WERI-Rb-1 (cell line): ENCODE data around the gene SOAT2.

Source experiments
- DNase-seq: peaks from one replicate; pipeline ENCODE4 v3.0.0-alpha.2; 2020
- H3K27ac ChIP-seq: fragments of 250-450 bp; sonication (Bioruptor Pico); 2 replicates; pipeline ENCODE4 v1.5.1; 2020; ENCODE audit warnings: mild to moderate bottlenecking, moderate library complexity
- H3K27me3 ChIP-seq: fragments of 250-450 bp; sonication (Bioruptor Pico); 2 replicates; pipeline ENCODE4 v1.5.1; 2021; ENCODE audit warnings: mild to moderate bottlenecking, low read depth, moderate library complexity; ENCODE audit not compliant: insufficient read depth, severe bottlenecking
- H3K36me3 ChIP-seq: fragments of 250-450 bp; sonication (Bioruptor Pico); 2 replicates; pipeline ENCODE4 v1.5.1; 2020; ENCODE audit warnings: mild to moderate bottlenecking, moderate library complexity
- H3K4me3 ChIP-seq: 2 replicates; pipeline ENCODE4 v1.5.1; 2011; ENCODE audit warnings: low read depth, mild to moderate bottlenecking, control low read depth, low read length
- H3K9me3 ChIP-seq: fragments of 250-450 bp; sonication (Bioruptor Pico); 2 replicates; pipeline ENCODE4 v1.5.1; 2021; ENCODE audit warnings: mild to moderate bottlenecking, moderate library complexity; ENCODE audit not compliant: severe bottlenecking
- CTCF ChIP-seq: IDR thresholded peaks from 2 replicates; pipeline ENCODE4 v1.5.1; 2011; ENCODE audit warnings: low read depth, mild to moderate bottlenecking, control low read depth, inconsistent platforms, low read length

Gene SOAT2, protein sequence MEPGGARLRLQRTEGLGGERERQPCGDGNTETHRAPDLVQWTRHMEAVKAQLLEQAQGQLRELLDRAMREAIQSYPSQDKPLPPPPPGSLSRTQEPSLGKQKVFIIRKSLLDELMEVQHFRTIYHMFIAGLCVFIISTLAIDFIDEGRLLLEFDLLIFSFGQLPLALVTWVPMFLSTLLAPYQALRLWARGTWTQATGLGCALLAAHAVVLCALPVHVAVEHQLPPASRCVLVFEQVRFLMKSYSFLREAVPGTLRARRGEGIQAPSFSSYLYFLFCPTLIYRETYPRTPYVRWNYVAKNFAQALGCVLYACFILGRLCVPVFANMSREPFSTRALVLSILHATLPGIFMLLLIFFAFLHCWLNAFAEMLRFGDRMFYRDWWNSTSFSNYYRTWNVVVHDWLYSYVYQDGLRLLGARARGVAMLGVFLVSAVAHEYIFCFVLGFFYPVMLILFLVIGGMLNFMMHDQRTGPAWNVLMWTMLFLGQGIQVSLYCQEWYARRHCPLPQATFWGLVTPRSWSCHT

GRCh38 chr12:53102883-53103807, at the start of gene SOAT2:
SOAT2 (plus strand) TSS chr12:53103486; CDS start chr12:53103578, 92 bp downstream.
- no peaks in the 10 kb centered on the region for H3K36me3 ChIP-seq
- no peak for TF ChIP-seq CTCF
- no peak within 1 kb of the TSS for H3K4me3 ChIP-seq
- H3K9me3 ChIP-seq, result no peaks in the 10 kb centered on the region
- peak within 1 kb of the TSS; percentile 50; the same call in 1 of the 2 replicates for H3K27ac ChIP-seq
- no peak for DNase-seq
- H3K27me3 ChIP-seq, result peaks cover 8% of the 10 kb centered on the region

DNA sequence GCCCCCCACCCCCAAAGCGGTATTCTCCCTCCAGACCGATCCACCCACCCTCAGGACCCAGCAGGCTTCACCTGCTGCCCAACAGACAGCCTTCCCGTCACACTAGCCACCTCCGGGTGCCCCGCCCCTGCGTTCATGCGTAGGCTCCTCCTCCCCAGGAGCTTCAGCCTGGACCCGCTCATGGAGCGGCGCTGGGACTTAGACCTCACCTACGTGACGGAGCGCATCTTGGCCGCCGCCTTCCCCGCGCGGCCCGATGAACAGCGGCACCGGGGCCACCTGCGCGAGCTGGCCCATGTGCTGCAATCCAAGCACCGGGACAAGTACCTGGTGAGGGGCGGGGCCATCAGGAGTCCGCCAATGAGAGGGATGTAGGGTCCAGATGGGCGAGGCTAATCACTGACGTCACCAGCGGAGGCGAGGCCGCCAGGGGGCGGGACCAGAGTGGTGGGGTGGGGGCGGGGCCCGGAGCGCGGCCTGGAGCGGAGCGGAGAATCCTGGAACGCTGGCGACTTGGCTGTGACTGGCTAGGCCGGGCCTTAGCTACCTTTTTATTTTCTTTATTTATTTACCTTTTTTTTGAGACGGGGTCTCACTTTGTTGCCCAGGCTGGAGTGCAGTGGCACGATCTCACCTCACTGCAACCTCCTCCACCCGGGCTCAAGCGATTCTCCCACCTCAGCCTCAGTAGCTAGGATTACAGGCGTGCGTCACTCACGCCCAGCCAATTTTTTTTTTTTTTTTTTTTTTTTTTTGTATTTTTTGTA, 49.0 kb upstream of the SOAT2 start:
- TF ChIP-seq CTCF, result no peak
- Histone ChIP-seq H3K36me3 (no peaks in the 10 kb centered on the region), H3K4me3 (peak overlapping the region; percentile 56), H3K9me3 (no peaks in the 10 kb centered on the region), H3K27ac (peak overlapping the region; percentile 74), H3K27me3 (no peaks in the 10 kb centered on the region)
- peak; percentile 96 for DNase-seq

- H3K9me3 ChIP-seq, result no peaks in the 10 kb centered on the region
- H3K27me3 ChIP-seq, result no peaks in the 10 kb centered on the region
- no peak overlapping the region for H3K4me3 ChIP-seq
- no peaks in the 10 kb centered on the region for H3K36me3 ChIP-seq
- TF ChIP-seq CTCF, result no peak
- H3K27ac ChIP-seq, result no peak overlapping the region; the same call in 1 of the 2 replicates
- no peak for DNase-seq
Observed at GRCh38 chr12:53055471-53056266, 47.6 kb upstream of the SOAT2 start.

- Histone ChIP-seq H3K9me3 (no peaks in the 10 kb centered on the region), H3K36me3 (no peaks in the 10 kb centered on the region), H3K4me3 (no peak overlapping the region), H3K27me3 (no peaks in the 10 kb centered on the region), H3K27ac (peak overlapping the region; percentile 6; the same call in 1 of the 2 replicates)
- DNase-seq, result no peak
- no peak for TF ChIP-seq CTCF
Observed at GRCh38 chr12:53056296-53056695, 47.0 kb upstream of the SOAT2 start.

DNA sequence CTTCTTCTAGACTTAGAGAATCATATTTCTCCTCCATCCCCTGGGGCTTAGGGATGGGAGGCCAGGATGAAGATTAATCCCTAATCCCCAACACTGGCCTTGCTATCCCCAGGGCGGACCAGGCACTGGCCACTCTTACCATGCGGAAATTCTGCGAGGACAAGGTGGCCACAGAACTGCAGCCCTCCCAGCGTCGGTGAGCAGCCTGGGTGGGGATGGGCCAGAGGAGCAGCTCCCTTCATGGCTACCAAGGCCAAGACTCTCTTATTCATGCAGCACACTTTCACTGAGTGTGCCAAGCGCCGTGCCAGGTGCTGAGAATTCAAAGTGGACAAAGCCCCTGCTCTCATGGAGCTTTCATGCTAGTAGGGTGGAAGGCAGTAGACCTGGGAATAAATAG, 46.4 kb upstream of the SOAT2 start:
- Histone ChIP-seq H3K4me3 (no peak overlapping the region), H3K27ac (peak overlapping the region; percentile 10; the same call in 1 of the 2 replicates), H3K36me3 (no peaks in the 10 kb centered on the region), H3K9me3 (no peaks in the 10 kb centered on the region), H3K27me3 (no peaks in the 10 kb centered on the region)
- no peak for TF ChIP-seq CTCF
- peak; percentile 68 for DNase-seq
